NCI-H1048 (cell line): ENCODE results near the gene WDR90.
A peak's percentile ranks its signal among the peaks of the same experiment; 100 is the strongest.

Source experiments
- DNase-seq: peaks from one replicate; lab custom pipeline; 2025; lab: John Stamatoyannopoulos, UW

WDR90 gene

GRCh38 chr16:660459-661183, 11.5 kb downstream of the WDR90 start:
- peak; percentile 46 for DNase-seq

DNA sequence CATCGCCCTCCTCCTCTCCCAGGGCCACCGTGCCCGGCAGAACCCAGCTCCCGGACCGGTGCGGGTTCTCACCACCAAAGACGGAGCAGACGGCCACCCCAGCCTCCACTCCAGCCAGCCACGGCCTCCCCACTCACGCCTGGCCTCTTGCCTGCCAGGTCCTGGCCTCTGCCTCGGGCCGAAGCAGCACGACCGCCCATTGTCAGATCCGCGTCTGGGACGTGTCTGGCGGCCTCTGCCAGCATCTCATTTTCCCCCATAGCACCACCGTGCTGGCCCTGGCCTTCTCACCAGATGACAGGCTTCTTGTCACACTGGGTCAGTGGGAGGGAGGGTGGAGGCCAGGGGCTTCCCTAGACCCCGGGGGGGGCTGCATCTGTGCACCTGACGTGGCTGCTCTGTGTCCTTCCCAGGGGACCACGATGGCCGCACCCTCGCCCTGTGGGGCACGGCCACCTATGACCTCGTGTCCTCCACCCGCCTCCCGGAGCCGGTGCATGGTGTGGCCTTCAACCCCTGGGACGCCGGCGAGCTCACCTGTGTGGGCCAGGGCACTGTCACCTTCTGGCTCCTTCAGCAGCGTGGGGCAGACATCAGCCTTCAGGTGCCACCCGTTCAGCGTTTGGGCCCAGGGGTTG, 12.1 kb downstream of the WDR90 start:
- no peak for DNase-seq

DNA sequence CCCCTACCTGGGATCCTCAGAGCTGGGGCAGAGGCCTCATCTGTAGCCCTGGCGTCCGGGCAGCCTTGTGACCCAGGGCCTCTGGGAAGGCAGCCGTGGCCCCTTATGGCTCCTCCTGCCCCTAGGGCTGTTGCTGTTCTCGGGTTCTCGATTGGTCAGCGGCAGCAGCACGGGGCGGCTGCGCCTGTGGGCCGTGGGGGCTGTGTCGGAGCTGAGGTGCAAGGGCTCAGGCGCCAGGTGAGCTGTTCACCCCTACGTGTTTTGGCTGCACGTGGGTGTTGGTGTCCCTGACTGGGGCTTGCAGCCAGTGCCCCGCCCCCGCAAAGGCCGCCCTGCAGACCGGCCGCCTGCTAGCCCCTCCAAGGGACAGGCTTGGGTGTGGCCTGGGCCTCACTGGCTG, 12.9 kb downstream of the WDR90 start:
- no peak for DNase-seq

- DNase-seq, result no peak
Measured at GRCh38 chr16:662597-662996, 13.4 kb downstream of the WDR90 start.

- no peak for DNase-seq
Measured at GRCh38 chr16:666572-666971, 17.4 kb downstream of the WDR90 start.

GRCh38 chr16:667113-667779, 18.1 kb downstream of the WDR90 start:
- no peak for DNase-seq

DNA sequence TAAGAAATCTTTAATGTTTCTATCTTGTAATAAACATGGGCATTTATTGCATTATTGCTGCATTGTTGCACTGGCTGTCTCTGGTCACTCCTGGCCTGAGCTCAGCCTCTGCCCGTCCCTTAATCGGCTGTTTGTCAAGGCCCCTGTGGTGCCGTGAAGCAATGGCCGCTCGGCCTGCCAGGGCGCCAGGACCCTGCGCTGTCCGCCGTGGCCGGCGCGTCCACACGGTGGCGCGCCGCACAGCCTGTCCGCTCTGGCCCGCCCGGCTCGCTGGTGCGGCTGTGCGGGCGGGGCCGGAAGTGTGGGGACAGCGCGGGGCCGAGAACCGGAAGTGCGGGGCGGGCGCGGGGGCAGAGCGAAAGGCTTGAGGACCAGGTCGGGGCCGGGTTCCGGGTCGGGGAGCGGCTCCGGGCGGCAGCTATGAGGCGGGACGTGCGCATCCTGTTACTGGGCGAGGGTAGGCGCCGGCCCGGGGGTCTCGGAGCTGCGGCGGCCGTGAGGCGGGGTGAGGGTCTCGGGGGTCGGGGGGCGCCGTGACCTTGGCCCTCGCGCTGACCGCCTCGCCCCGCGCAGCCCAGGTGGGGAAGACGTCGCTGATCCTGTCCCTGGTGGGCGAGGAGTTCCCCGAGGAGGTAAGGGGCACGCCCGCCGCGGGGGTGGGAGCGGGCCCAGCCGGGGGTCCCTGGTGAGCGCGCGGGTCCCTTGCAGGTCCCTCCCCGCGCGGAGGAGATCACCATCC, 18.8 kb downstream of the WDR90 start, which contains the start of gene RHOT2:
RHOT2 (plus strand) TSS at position 353 of the 739 bp plus-strand sequence; CDS start at position 421, 68 bp downstream.
- DNase-seq, result peak; percentile 24

GRCh38 chr16:668519-669171, 19.5 kb downstream of the WDR90 start:
- DNase-seq, result no peak

DNA sequence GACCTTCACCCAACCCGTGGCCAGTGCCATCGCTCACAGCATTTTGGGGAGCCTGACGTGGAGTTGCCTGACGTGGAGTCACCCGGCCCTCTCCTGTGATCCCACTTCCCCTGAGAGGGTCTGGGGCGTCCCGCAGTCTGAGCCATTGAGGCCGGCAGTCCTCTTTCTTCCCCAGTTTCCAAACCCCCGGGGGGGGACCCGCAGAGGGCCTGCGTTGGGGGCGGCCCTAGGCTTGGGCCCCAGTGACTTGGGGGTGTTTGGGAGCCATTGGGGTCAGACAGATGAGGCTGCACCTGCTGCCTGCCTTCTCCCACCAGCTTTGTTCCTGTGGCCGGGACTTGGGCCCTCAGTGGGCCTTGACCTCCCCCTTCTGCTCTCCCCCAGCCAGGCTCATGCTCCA, 20.5 kb downstream of the WDR90 start:
- no peak for DNase-seq

GRCh38 chr16:670485-671352, 21.6 kb downstream of the WDR90 start:
- no peak for DNase-seq

DNA sequence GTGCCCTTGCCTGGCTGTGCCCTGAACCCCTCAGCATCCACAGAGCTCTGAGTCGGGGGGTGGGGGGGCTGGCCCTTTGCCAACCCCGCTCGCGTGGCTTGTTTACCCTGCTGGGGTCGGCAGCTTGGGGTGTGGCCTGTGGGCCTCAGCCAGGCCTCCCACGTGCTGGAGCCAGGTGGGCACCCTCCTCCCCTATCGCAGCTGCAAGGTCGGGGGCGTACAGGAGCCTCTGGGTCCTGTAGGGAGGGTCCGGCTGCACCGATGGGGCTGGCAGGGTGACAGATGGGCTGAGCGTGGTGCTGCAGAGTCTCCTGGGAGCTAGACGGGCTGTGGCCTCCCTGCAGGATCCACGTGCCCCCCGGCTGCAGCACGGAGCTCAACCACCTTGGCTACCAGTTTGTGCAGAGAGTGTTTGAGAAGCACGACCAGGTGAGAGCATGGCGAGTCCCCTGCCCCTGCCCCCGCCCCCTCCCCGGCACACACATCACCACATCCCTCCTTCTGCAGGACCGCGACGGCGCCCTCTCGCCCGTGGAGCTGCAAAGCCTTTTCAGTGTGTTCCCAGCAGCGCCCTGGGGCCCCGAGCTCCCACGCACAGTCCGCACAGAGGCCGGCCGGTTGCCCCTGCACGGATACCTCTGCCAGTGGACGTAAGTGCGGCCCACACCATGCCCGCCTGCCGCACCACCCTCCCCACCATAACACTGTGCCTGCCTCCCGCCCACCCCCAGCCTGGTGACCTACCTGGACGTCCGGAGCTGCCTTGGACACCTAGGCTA, 22.4 kb downstream of the WDR90 start:
- DNase-seq, result no peak

DNA sequence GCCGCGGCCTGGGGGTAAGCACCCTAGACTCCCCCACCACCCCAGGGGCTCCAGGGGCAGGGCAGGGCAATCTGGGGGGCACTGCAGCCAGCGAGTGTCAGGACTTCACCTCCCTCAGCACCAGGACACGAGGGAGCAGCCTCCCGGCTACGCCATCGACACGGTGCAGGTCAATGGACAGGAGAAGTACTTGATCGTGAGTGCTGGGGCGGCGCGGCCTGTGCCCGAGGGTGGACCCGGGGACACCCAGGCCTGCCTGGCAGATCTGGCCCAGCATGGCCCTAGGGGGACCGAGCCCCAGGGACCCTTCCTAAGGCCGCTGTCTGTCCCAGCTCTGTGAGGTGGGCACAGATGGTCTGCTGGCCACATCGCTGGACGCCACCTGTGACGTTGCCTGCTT, 23.2 kb downstream of the WDR90 start:
- DNase-seq, result no peak

- DNase-seq, result no peak
Measured at GRCh38 chr16:672851-673250, 23.7 kb downstream of the WDR90 start.

GRCh38 chr16:673399-673991, 24.3 kb downstream of the WDR90 start:
- DNase-seq, result no peak

- no peak for DNase-seq
Measured at GRCh38 chr16:674214-674881, 25.2 kb downstream of the WDR90 start.

- DNase-seq, result no peak
Measured at GRCh38 chr16:674968-675883, 26.1 kb downstream of the WDR90 start, which contains the start of gene RHBDL1. Gene RHBDL1 (plus strand): TSS chr16:675671. CDS start chr16:675791, 120 bp downstream.

GRCh38 chr16:675884-676564, 26.9 kb downstream of the WDR90 start:
- DNase-seq, result no peak
